NCI-H1092 (cell line): Measurements from ENCODE around the gene BCL11B.

ENCODE experiments used
- DNase-seq: peaks from one replicate; lab custom pipeline; 2025; lab: John Stamatoyannopoulos, UW

The BCL11B gene

DNA sequence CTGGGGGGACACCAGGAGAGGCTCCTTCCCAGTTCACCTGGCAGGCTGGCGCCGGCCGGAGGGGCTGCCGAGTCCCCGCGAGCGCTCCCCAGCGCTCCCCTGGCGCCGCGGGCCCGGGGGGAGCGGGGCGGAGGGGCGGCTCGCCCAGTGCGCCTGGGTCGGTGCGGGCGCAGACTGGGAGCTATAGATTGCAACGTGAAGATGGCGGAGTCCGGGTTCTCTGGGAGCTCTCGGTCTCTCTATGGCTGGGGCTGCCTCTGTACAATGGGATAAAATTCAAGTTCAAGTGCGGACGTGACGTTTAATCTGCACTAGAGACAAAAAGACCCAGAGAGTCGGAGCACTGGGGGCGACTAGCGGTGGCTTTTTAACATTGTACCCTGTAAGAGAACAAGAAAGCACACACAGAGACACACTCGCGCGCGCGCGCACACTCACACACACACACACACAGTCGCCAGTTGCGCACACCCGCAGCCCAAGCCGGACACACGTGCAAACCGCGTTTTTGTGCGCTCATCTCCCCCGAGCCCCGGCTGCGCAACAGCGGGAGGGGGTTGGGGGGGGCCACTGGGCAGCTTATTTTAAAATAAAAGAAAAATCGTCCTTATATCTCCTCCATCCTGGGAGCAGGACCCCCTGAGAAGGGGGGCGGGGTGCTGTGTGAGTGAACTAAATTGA, at the start of gene BCL11B:
BCL11B (minus strand) TSS at position 247 of the 681 bp plus-strand sequence. CDS start 979 bp downstream, outside the sequence.
- DNase-seq: peak; percentile 95

DNA sequence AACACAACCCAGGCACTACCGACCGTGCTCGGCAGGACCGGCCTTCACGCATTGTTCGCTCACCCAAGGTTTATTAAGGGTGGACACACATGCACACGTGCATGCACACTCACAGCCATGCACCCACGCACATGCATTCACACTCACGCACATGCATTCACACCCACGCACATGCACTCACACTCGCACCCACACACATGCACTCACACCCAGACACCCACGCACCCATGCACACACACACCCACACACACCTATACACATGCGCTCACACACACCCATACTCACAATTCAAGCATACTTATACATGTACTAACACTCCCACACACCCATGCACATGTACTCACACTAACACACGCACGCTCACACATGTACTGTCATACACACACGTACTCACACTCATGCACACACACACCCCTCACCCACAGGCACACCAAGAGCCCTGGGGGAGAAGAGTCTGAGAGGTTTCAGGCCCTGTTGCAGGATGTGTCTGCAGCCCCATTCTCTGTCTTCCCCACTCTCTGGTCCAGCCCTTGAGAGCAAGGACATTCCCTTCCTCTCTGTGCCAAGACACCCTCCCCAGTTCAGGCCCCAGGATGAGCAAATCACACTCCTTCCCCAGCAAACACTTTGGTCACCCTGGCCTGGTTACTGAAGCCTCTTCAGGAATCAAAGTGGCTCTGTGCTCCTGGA, 49.4 kb upstream of the BCL11B start:
- no peak for DNase-seq

- DNase-seq: no peak
Observed at GRCh38 chr14:99320621-99321235, 48.7 kb upstream of the BCL11B start.

DNA sequence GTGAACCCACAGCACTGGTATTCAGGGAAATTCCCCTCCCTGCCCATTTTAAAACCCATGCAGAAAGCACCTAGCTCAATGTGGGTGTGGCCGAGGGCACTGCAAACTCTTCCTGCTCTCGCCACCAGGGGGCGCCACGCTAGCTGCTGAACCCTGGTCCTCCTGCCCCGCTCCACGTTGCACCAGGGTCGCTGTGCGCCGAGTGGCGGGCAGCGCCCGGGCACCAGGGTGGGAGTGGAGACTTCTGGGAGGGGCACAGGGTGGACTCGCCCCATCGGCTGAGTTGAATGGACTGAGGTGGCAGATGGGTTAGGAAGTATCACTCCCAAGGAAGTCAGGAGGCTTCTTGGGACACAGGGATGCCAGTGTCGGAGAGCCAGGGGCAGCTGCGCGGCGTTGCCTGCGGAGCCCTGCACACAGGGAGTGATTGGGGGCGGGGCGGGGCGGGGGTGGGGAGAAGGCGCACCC, 48.1 kb upstream of the BCL11B start:
- peak; percentile 20 for DNase-seq

- DNase-seq: no peak
Observed at GRCh38 chr14:99318959-99319295, 46.9 kb upstream of the BCL11B start.

DNA sequence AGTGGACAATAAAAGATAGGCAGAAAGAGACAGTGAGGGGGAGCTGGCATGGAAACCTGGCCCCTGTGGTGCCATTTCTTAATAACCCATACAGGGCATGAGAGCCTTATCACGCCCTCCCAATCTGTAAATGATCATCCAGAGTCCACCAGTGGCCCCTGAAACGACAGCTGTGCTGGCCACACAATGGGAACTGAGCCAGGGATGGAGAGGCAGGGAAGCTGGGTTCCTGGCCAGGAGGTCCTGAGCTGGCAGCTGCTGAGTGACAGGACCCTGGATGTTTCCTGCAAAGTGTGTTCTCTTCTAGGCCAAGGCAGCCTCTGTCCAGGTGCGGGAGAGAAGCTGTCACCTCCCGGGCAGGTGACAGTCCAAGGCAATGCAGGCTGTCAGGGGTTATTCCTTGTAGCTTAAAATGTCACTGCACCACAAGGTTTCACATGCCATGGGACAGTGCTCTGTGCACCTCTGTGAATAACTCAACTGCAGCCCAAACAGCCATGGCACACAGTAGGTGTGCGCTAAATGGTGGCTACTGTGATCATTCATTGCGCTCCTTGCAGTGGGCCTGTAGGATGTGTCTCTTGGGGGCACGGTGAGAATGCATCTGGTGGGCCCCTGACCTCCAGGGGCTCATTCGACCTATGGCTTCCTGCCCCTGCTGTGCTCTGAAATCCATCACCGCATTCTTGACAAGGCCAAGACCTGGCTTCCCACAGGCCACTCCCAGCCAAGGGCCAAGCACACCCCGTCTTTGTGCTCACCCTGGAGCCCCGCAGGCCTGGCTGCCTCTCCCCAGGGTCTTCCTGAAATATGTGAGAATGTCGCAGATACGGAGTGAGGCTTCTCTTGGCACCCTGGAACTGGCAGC, 46.3 kb upstream of the BCL11B start:
- DNase-seq: no peak

DNA sequence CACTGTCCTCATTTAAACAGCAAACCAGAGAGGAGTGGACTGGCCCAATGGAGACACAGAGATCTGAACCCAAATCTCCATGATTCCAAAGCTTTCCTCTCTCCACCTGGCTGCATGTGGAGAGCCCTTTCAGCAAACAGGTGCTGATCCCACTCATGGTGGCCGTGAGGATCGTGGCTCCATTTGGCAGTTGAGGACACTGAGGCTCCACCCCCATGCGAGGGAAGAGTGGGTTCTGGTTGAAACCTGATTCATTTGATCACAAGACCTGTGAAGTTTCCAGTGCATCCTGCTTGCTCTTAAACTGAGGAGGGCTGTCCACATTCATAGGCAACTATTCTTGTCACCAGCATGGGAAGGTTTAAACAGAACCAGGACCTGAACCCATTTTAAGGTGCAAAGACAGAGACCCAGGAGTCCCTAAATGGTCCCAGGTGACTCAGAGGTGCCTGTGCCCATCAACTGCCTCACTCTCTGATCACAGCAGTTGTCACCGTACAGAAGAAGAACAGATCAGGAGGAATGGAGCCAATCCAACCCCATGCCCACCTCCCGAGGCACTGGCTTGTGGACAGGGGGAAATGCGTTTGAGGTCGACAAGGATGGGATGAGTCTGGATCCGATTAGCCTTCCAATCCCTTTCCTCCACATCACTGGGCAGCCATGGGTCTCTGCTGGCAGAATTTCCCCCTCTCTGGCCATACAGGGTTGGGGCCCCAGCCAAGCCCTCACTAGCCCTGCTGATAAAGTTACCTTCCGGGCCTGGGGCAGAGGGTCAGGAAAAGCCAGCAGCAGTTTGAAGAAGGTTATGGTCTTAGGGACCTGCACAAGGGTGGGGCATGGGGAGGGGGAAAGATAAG, 45.5 kb upstream of the BCL11B start:
- DNase-seq: no peak

- no peak for DNase-seq
Observed at GRCh38 chr14:99316281-99317163, 44.5 kb upstream of the BCL11B start.

DNA sequence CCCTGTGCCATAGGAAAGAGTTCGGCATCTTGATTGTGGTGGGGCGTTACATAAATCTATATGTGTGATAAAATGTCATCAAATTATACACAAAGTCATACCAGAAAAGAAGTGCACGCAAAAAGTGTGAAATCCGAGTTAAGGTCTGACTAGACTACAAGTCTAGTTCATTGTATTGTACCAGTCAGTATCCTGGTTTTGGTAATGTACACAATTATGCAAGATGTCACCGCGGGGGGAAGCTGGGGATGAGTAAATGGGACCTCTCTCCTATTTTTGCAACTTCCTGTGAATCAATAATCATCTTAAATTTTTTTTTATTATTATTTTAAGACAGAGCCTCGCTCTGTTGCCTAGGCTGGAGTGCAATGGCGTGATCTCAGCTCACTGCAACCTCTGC, 43.2 kb upstream of the BCL11B start:
- no peak for DNase-seq

DNA sequence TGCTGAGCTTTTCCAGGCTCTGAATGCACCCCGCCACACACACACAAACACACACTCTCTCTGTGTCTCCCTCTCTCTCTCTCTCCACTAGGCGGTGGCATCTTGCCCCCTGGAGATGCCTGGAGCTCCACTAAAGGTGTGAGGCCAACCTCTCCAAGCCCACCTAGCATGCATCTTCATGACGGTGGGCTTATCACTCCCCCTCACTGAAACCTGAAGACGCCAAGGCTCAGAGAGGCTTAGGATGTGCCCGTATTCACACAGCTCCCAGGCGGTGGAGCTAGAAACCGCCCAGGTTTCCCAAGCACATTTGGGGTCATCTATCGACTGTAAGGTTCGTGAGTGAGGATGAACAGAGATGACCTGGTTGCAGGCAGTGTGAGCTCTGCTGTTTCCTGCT, 42.6 kb upstream of the BCL11B start:
- DNase-seq: no peak

- DNase-seq: no peak
Observed at GRCh38 chr14:99313234-99313633, 41.2 kb upstream of the BCL11B start.

DNA sequence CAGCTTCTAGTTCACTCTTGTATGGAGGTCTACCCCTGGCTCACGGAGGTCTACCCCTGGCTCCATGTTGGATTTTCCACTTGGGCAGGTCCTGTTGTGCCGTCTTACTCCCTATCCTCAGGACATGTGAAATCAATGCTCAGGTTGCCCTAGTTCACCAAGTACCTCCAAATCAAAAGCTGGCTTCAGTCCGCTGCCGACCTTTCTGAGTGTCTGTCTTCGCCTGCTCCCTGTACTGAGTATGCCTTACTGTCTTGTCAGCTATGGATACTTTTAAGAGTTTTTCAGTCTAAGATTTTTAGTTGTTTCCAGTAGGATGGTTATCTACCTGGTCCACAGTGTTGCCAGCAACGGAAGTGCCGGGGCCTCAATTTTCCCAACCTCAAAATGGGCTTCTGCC, 40.1 kb upstream of the BCL11B start:
- no peak for DNase-seq

DNA sequence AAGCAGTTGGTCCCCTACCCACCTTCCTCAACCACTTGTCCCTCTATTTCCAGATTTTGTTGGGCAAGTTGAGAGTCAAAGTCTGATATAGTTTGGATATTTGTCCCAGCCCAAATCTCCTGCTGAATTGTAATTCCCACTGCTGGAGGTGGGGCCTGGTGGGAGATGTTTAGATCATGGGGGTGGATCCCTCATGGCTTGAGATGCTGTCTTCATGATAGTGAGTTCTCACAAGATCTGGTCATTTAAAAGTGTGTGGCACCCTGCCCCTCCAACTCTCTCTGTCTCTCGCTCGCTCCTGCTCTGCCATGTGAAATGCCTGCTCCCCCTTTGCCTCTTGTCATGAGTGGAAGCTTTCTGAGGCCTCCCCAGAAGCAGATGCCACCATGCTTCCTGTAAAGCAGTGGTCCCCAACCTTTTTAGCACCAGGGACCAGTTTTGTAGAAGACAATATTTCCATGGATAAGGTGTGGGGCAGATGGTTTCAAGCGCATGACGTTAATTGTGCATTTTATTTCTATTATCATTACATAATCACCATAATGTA, 37.3 kb upstream of the BCL11B start:
- DNase-seq: no peak

DNA sequence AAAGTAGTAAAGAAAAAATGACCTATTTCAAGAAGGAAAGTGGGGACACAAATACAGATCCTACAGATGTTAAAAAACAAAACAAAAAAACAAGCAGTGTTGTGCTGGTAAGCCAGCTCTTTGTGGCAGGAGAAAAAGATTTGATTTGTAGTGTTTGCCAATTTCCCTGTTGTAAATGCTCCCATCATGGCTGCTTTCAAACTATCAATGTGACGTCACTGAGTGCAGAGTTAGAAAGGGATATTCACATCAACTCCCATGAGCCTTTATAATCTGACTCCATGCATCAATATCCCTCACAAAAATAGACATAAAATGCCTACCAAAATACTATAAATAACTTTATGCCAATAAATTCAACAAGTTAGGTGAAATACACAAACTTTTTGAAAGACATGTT, 32.2 kb upstream of the BCL11B start:
- no peak for DNase-seq

GRCh38 chr14:99300190-99300589, 28.2 kb upstream of the BCL11B start:
- no peak for DNase-seq

DNA sequence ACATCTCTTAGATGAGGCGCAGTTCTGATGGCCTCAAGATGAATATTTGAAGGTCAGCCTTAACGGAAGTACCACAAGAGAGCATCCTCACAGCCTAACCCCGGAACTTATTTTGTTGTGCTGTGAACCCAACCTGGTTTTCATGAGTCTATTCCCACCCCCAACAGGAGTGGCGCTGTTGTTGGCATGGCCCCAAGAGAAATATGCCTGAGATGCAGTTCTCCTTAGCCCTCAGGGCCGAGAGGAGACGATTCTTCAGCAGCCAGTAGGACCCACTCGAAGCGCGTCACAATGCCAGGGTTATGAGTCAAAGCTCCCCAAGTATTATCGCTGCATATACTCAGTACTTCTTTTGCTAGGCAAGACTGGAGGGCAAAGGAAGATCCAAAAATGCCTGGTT, 24.5 kb upstream of the BCL11B start:
- no peak for DNase-seq

DNA sequence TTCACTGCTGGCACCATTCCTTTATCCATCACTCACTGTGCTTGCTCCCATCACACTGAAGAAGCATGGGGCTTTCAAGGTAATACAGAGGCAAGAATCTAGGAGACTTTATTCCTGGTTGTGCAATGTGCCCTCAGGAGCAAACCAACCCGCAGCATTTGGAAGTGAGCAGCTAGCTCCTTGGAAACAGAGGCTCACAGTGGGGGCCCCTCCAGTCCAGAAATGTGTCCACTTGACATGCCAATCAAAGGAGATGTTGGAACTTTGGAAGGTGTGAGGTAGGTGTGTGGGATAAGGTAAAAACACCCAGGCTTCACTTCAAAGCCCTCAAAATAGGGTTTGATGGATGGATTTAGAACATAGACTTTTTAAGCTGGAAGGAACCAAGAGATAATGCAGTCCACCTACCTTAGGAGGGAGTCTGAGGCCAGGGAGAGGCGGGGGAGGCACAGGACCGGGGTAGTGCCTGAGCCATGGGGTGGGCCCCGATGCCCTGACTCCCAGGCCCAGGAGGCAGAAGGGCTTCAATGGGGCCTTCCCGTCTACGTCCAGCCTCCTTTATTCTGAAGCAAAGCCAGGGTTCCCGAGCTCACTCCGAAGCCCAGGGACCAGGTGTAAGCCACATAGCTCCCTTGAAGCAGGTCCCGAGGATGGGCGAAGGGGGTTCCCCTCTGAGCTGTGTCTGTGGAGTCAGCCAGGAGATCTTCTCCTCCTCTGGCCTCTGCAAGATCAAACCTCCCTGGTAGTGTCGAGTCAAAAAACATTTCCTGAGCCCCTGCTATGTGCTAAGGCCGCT, 17.6 kb upstream of the BCL11B start:
- DNase-seq: no peak

DNA sequence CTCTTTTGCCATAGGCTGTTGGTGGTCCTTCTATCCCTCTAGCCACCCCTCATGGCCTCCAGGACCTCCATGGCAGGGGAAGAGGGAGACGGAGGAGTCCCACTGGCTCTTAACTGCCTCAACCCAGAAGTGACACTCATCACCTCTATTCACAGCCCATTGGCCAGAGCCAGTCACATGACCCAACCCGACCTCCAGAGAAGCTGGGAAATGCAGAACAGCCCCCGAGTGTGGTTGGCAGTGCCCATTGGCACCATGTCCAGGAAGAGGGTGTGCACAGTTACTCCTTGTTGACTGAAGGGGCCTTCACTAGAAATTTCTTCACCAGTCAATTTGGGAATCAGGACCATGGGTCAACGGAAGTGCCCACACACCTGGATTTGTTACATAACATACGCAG, 17.0 kb upstream of the BCL11B start:
- no peak for DNase-seq

- no peak for DNase-seq
Observed at GRCh38 chr14:99287269-99287942, 15.4 kb upstream of the BCL11B start.
